PC-3 (cell line): Measurements from ENCODE around the gene NEDD9.

ENCODE experiments used
- CTCF ChIP-seq: fragments of 300-600 bp; sonication (generic); conservative IDR thresholded peaks from 2 replicates; pipeline ENCODE4 v1.5.1; 2017; ENCODE audit warnings: antibody characterized with exemption, low read depth, mild to moderate bottlenecking, low read length
- EZH2phosphoT487 ChIP-seq: fragments of 300-600 bp; sonication (generic); IDR thresholded peaks from 2 replicates; pipeline ENCODE4 v1.6.1; 2018; ENCODE audit warnings: mild to moderate bottlenecking, antibody characterized with exemption, low read length, borderline replicate concordance

- TF ChIP-seq CTCF (no peak), EZH2phosphoT487 (no peak)
These were observed 23.1 kb downstream of the NEDD9 start for GRCh38 chr6:11209369-11209768.
